GM23338 (cell line): ENCODE measurements around the gene ESYT2. TPM values are rescaled to one million over a fixed set of nuclear protein-coding genes. Genes with fewer than 3 reads are reported as not detected.

Experiments used
- ATAC-seq: fragments of 200-7000 bp; cut with Tn5 transposase; 3 replicates; pipeline ENCODE4 v1.9.1; 2020
- DNase-seq: peaks from one replicate; pipeline ENCODE4 v3.0.0-alpha.2; 2015; ENCODE audit warnings: low spot score
- H2AFZ ChIP-seq: fragments of 200-600 bp; sonication (generic); 2 replicates; pipeline ENCODE4 v1.8.0; 2016; ENCODE audit warnings: antibody characterized with exemption, mild to moderate bottlenecking, moderate library complexity
- H3F3A ChIP-seq: fragments of 200-600 bp; sonication (generic); replicated peaks from 2 replicates; pipeline ENCODE4 v1.8.0; 2017; ENCODE audit warnings: antibody characterized with exemption, mixed run types, low read depth
- H3K27ac ChIP-seq: fragments of 200-600 bp; sonication (generic); 2 replicates; pipeline ENCODE4 v1.6.1; 2016; ENCODE audit warnings: low read depth
- H3K27me3 ChIP-seq: fragments of 200-600 bp; sonication (generic); 2 replicates; pipeline ENCODE4 v1.8.0; 2016; ENCODE audit warnings: mild to moderate bottlenecking, mixed run types, moderate library complexity; ENCODE audit not compliant: insufficient read depth
- H3K36me3 ChIP-seq: fragments of 200-600 bp; sonication (generic); 2 replicates; pipeline ENCODE4 v1.8.0; 2016; ENCODE audit warnings: mild to moderate bottlenecking; ENCODE audit not compliant: insufficient read depth
- H3K4me1 ChIP-seq: fragments of 200-600 bp; sonication (generic); 2 replicates; pipeline ENCODE4 v1.8.0; 2016; ENCODE audit warnings: mild to moderate bottlenecking, moderate library complexity; ENCODE audit not compliant: insufficient read depth
- H3K4me2 ChIP-seq: fragments of 200-600 bp; sonication (generic); 2 replicates; pipeline ENCODE4 v1.7.1; 2017; ENCODE audit warnings: mixed run types
- H3K4me3 ChIP-seq: fragments of 200-600 bp; sonication (generic); 2 replicates; pipeline ENCODE4 v1.6.1; 2016; ENCODE audit warnings: mixed run types
- H3K79me2 ChIP-seq: fragments of 200-600 bp; sonication (generic); replicated peaks from 2 replicates; pipeline ENCODE4 v1.8.0; 2017; ENCODE audit warnings: mild to moderate bottlenecking; ENCODE audit not compliant: insufficient read depth
- H3K9me2 ChIP-seq: fragments of 200-600 bp; sonication (generic); 2 replicates; pipeline ENCODE4 v1.8.0; 2017; ENCODE audit not compliant: insufficient read depth
- H4K20me1 ChIP-seq: fragments of 200-600 bp; sonication (generic); replicated peaks from 2 replicates; pipeline ENCODE4 v1.8.0; 2017; ENCODE audit warnings: mild to moderate bottlenecking; ENCODE audit not compliant: insufficient read depth
- H3K27ac Mint-ChIP-seq: 2 replicates; pipeline ENCODE4 v1.8.0; 2020; ENCODE audit warnings: inconsistent platforms, mild to moderate bottlenecking, moderate library complexity, mixed read lengths
- H3K27me3 Mint-ChIP-seq: 3 replicates; pipeline ENCODE4 v1.8.0; 2022; ENCODE audit warnings: low read depth, mild to moderate bottlenecking, moderate library complexity, mixed read lengths, inconsistent platforms; ENCODE audit not compliant: insufficient read depth, poor library complexity
- H3K36me3 Mint-ChIP-seq: 3 replicates; pipeline ENCODE4 v1.8.0; 2021; ENCODE audit warnings: low read depth, mild to moderate bottlenecking, inconsistent platforms, moderate library complexity, mixed read lengths
- H3K4me1 Mint-ChIP-seq: 3 replicates; pipeline ENCODE4 v1.8.0; 2020; ENCODE audit warnings: mild to moderate bottlenecking, inconsistent platforms, mixed read lengths
- H3K4me3 Mint-ChIP-seq: 3 replicates; pipeline ENCODE4 v1.8.0; 2021; ENCODE audit warnings: moderate library complexity, mild to moderate bottlenecking, inconsistent platforms, mixed read lengths
- H3K9me3 Mint-ChIP-seq: 3 replicates; pipeline ENCODE4 v1.8.0; 2020; ENCODE audit warnings: moderate library complexity, mild to moderate bottlenecking, inconsistent platforms, mixed read lengths
- CREB1 ChIP-seq: fragments of 250-450 bp; sonication (Bioruptor Pico); IDR thresholded peaks from 2 replicates; pipeline ENCODE4 v1.5.0; 2020; ENCODE audit warnings: low read depth, mild to moderate bottlenecking, moderate library complexity
- CTCF ChIP-seq, 2 experiments: fragments of 200-600 bp in 1 of 2; sonication (generic) in 1 of 2; conservative IDR thresholded peaks; 2 replicates each; pipeline versions ENCODE4 v1.5.1 to v1.6.1; 2016 to 2017; ENCODE audit warnings: antibody characterized with exemption in 2 of 2, low read depth in 2 of 2, mild to moderate bottlenecking in 2 of 2, moderate library complexity in 1 of 2
- EZH2 ChIP-seq: fragments of 200-600 bp; sonication (generic); IDR thresholded peaks from one replicate; pipeline ENCODE4 v1.8.0; 2017; ENCODE audit warnings: antibody characterized with exemption, mild to moderate bottlenecking, low read depth; ENCODE audit not compliant: unreplicated experiment
- EZH2phosphoT487 ChIP-seq: fragments of 200-600 bp; sonication (generic); IDR thresholded peaks from one replicate; pipeline ENCODE4 v1.8.1; 2018; ENCODE audit warnings: antibody characterized with exemption; ENCODE audit not compliant: unreplicated experiment
- REST ChIP-seq: IDR thresholded peaks from one replicate; pipeline ENCODE4 v1.6.1; 2018; ENCODE audit warnings: antibody characterized with exemption; ENCODE audit not compliant: unreplicated experiment
- ZNF114 ChIP-seq: fragments of 250-450 bp; sonication (Bioruptor Pico); IDR thresholded peaks from 2 replicates; pipeline ENCODE4 v1.5.0; 2020; ENCODE audit warnings: mild to moderate bottlenecking, moderate library complexity
- ZNF331 ChIP-seq: fragments of 250-450 bp; sonication (Bioruptor Pico); IDR thresholded peaks from 2 replicates; pipeline ENCODE4 v1.5.0; 2020; ENCODE audit warnings: low read depth, mild to moderate bottlenecking, moderate library complexity
- polyA plus RNA-seq: library from polyadenylated mRNA; unstranded; fragments of >200 nt; fragmentation: Nextera tagmentation; extraction: Ambion mirVana; gene quantifications from 2 replicates; pipeline ENCODE4 v1.2.1, GENCODE V29; 2016
- total RNA-seq: library from RNA; depleted of rRNA; stranded (reverse); fragments of >200 nt; shearing (Covaris generic); gene quantifications from 2 replicates; pipeline ENCODE4 v1.2.3, GENCODE V29; 2014

ESYT2 gene
- total and polyA plus RNA-seq, 2 experiments from 2014 or later = 9.6 to 52.7 TPM

GRCh38 chr7:158765020-158765419 is 64.3 kb downstream of the ESYT2 start:
- H3K4me2 ChIP-seq = no peak overlapping the region
- Mint-ChIP-seq H3K27ac (no peak overlapping the region), H3K4me1 (no peaks in the 10 kb centered on the region), H3K9me3 (no peaks in the 10 kb centered on the region), H3K4me3 (no peak overlapping the region), H3K36me3 (peaks cover 16% of the 10 kb centered on the region; the same call in 2 of the 3 replicates), H3K27me3 (no peaks in the 10 kb centered on the region)
- no peak overlapping the region for H3K4me3 ChIP-seq
- H3F3A ChIP-seq = no peaks in the 10 kb centered on the region
- no peaks in the 10 kb centered on the region for H3K9me2 ChIP-seq
- no peaks in the 10 kb centered on the region for H3K4me1 ChIP-seq
- H3K27me3 ChIP-seq = no peaks in the 10 kb centered on the region
- H3K79me2 ChIP-seq = no peaks in the 10 kb centered on the region
- H3K36me3 ChIP-seq = no peaks in the 10 kb centered on the region
- H4K20me1 ChIP-seq = no peaks in the 10 kb centered on the region
- ATAC-seq = no peak
- no peak for TF ChIP-seq CTCF (conservative IDR thresholded peaks at IDR 0.05; ENCODE audit: low read depth in 2 of 2)
- no peak for TF ChIP-seq EZH2
- TF ChIP-seq REST = no peak
- TF ChIP-seq CREB1 (CRISPR knock-in tag) = no peak
- TF ChIP-seq ZNF114 (CRISPR knock-in tag) = no peak
- TF ChIP-seq EZH2phosphoT487 = no peak
- no peak for DNase-seq
- no peak overlapping the region for H3K27ac ChIP-seq
- no peak overlapping the region for H2AFZ ChIP-seq

GRCh38 chr7:158763454-158764033 is 65.8 kb downstream of the ESYT2 start:
- peaks cover 8% of the 10 kb centered on the region; the same call in 1 of the 2 replicates for H3K36me3 ChIP-seq
- Mint-ChIP-seq H3K36me3 (peaks cover 28% of the 10 kb centered on the region), H3K9me3 (no peaks in the 10 kb centered on the region), H3K4me1 (no peaks in the 10 kb centered on the region), H3K4me3 (no peak overlapping the region), H3K27me3 (no peaks in the 10 kb centered on the region), H3K27ac (no peak overlapping the region)
- H3K79me2 ChIP-seq = no peaks in the 10 kb centered on the region
- H3K27me3 ChIP-seq = no peaks in the 10 kb centered on the region
- no peak for ATAC-seq
- H3K27ac ChIP-seq = no peak overlapping the region
- H2AFZ ChIP-seq = no peak overlapping the region
- H3K4me2 ChIP-seq = no peak overlapping the region
- H3K9me2 ChIP-seq = no peaks in the 10 kb centered on the region
- H3F3A ChIP-seq = no peaks in the 10 kb centered on the region
- no peak for DNase-seq
- no peaks in the 10 kb centered on the region for H4K20me1 ChIP-seq
- H3K4me1 ChIP-seq = no peaks in the 10 kb centered on the region
- H3K4me3 ChIP-seq = no peak overlapping the region
- TF ChIP-seq CTCF (conservative IDR thresholded peaks at IDR 0.05; ENCODE audit: low read depth in 2 of 2) (no peak), ZNF331 (CRISPR knock-in tag) (no peak)
